K562 (cell line): ENCODE data around the gene FOCAD. TPM values are rescaled to one million over a fixed set of nuclear protein-coding genes. Genes with fewer than 3 reads are reported as not detected.
A peak's percentile ranks its signal among the peaks of the same experiment; 100 is the strongest.

Experiments
- microRNA counts: library from miRNA; unstranded; fragments of <30 nt; microRNA quantifications from one replicate; lab custom pipeline; 2016
- microRNA-seq: library from miRNA; unstranded; fragments of <30 nt; microRNA quantifications from one replicate; pipeline ENCODE4, GENCODE V29; 2018; ENCODE audit warnings: borderline microRNAs expressed
- polyA plus RNA-seq, 8 experiments: library from polyadenylated mRNA; depleted of rRNA in 4 of 8; stranded (reverse) in 5 of 8; unstranded in 3 of 8; fragments of >200 nt; fragmentation: Nextera tagmentation in 2 of 8; fragmentation: Illumina TruSeq in 1 of 8; extraction: Ambion mirVana in 2 of 8; extraction: Trizol in 1 of 8; gene quantifications; 2 replicates each; pipeline versions ENCODE4 v1.2.1 to v1.2.3, GENCODE V29; 2011 to 2014; ENCODE audit warnings: inconsistent platforms in 1 of 8, missing spikeins in 1 of 8
- small RNA-seq: library from RNA; depleted of rRNA; stranded (forward); fragments of <200 nt; gene quantifications from one replicate; pipeline ENCODE3, GENCODE V24; 2014
- total RNA-seq, 7 experiments: library from RNA; depleted of rRNA in 6 of 7; stranded (reverse); fragments of >200 nt in 6 of 7; fragmentation: Illumina TruSeq in 2 of 7; extraction: Trizol in 2 of 7; gene quantifications; 2 replicates each; pipeline versions ENCODE4 v1.2.1 to v1.2.3, GENCODE V29; 2011 to 2021; ENCODE audit warnings: low replicate concordance in 1 of 7

Gene FOCAD
- total and polyA plus RNA-seq, 9 of the 15 experiments (the other 6 are each of a cell fraction or from before 2014, with no cell fraction given) = 0.13 to 2.4 (median 1.6) TPM

MicroRNAs within 50 kb of the gene (microRNA counts, 767-probe panel; counts per million panel counts)
- microRNA hsa-miR-491-3p (lab: Ali Mortazavi, UCI) (499 counts per million, percentile 9 among the panel's probes with 10 or more counts), microRNA hsa-miR-491-5p (lab: Ali Mortazavi, UCI) (not detected)

Small RNA genes lying within 50 kb of the gene (microRNA-seq; reads per million reads assigned to microRNA genes)
- 20.9 reads per million, percentile 65 among the genes with 10 or more reads in this experiment for gene MIR491

Small RNA genes lying within 50 kb of the gene (small RNA-seq; reads per million reads assigned to genes)
- gene MIR491 = 0.11 reads per million
- not detected for gene SNORA30B

Other genes starting within 250 kb of the FOCAD start
- not detected in 2 replicates for gene MLLT3, start 61.8 kb upstream of the FOCAD start, total RNA-seq (2014; rRNA removed)
- gene MLLT3, start 61.8 kb upstream of the FOCAD start, total RNA-seq (2014; rRNA removed; fragmentation: Illumina TruSeq; extraction: Trizol) = not detected in 2 replicates
- gene MLLT3, start 61.8 kb upstream of the FOCAD start, total RNA-seq (2015; rRNA removed; fragmentation: Illumina TruSeq; extraction: Trizol) = 0.18 TPM in 1 of 2 replicates, not detected in the other
- gene MLLT3, start 61.8 kb upstream of the FOCAD start, total RNA-seq (2021) = 0.18 and 0.33 TPM in 2 replicates
- gene MLLT3, start 61.8 kb upstream of the FOCAD start, polyA plus RNA-seq (2011; rRNA removed) = 0.14 and 0.42 TPM in 2 replicates
- gene MLLT3, start 61.8 kb upstream of the FOCAD start, polyA plus RNA-seq (2014; fragmentation: Illumina TruSeq; extraction: Trizol) = not detected in 2 replicates
- gene MLLT3, start 61.8 kb upstream of the FOCAD start, polyA plus RNA-seq (2014; fragmentation: Nextera tagmentation; extraction: Ambion mirVana) = under 1 TPM; 0.07 to 0.22 TPM
- not detected in 2 replicates for gene MLLT3, start 61.8 kb upstream of the FOCAD start, polyA plus RNA-seq (2014; rRNA removed)